B cell (primary cell): ENCODE measurements around the gene HPCA. TPM values are rescaled to one million over a fixed set of nuclear protein-coding genes. Genes with fewer than 3 reads are reported as not detected.

Source experiments
- ATAC-seq: fragments of 200-7000 bp; cut with Tn5 transposase; one replicate; pipeline ENCODE4 v1.10.0; 2021; ENCODE audit warnings: low read depth, mild to moderate bottlenecking, moderate number of reproducible peaks, moderate library complexity
- CTCF ChIA-PET: fragments of 350-600 bp; sonication (Branson Sonifier 250); formaldehyde crosslinking; loops from one replicate; lab custom pipeline; 2021; ENCODE audit warnings: antibody characterized with exemption, inconsistent platforms; lab: Charles Lee
- POLR2A ChIA-PET: fragments of 350-600 bp; sonication (Branson Sonifier 250); formaldehyde crosslinking; loops from one replicate; lab custom pipeline; 2021; ENCODE audit warnings: antibody characterized with exemption; lab: Charles Lee
- DNase-seq: peaks from one replicate; pipeline ENCODE4 v3.0.0; 2013
- H2AFZ ChIP-seq: 2 replicates; pipeline ENCODE4 v1.6.1; 2012; ENCODE audit warnings: mild to moderate bottlenecking, low read depth, low read length; ENCODE audit not compliant: insufficient read depth, poor library complexity, severe bottlenecking
- H3K27ac ChIP-seq, 2 donors: 1 replicate in 1 of 2; 2 replicates in 1 of 2; pipeline ENCODE4 v1.5.1; 2012 to 2013; ENCODE audit warnings: low read length in 2 of 2, mild to moderate bottlenecking in 2 of 2, moderate library complexity in 1 of 2
- H3K27me3 ChIP-seq, 4 experiments: fragments of 200-600 bp in 1 of 4; sonication (generic) in 1 of 4; replicated peaks in 1 of 4; 1 replicate in 2 of 4; 2 replicates in 2 of 4; pipeline versions ENCODE4 v1.6.1 to v1.7.0; 2013 to 2016; ENCODE audit warnings: low read length in 3 of 4, mild to moderate bottlenecking in 2 of 4, mixed read lengths in 1 of 4, moderate library complexity in 1 of 4; ENCODE audit not compliant: insufficient read depth in 4 of 4, control insufficient read depth in 3 of 4; ENCODE audit errors: control extremely low read depth in 1 of 4
- H3K36me3 ChIP-seq, 2 experiments: replicated peaks in 1 of 2; 1 replicate in 1 of 2; 2 replicates in 1 of 2; pipeline versions ENCODE4 v1.6.1 to v1.7.1; 2013; ENCODE audit warnings: low read length in 1 of 2; ENCODE audit not compliant: insufficient read depth in 2 of 2, control insufficient read depth in 1 of 2; ENCODE audit errors: control extremely low read depth in 1 of 2, extremely low read depth in 1 of 2
- H3K4me1 ChIP-seq, 2 donors: fragments of 200-600 bp in 1 of 2; sonication (generic) in 1 of 2; 1 replicate in 1 of 2; 2 replicates in 1 of 2; pipeline versions ENCODE4 v1.5.1 to v1.6.1; 2013 to 2017; ENCODE audit warnings: low read length in 2 of 2; ENCODE audit not compliant: control insufficient read depth in 2 of 2, insufficient read depth in 2 of 2
- H3K4me2 ChIP-seq: replicated peaks from 2 replicates; pipeline ENCODE3; 2012; ENCODE audit warnings: mild to moderate bottlenecking, low read depth, low read length; ENCODE audit not compliant: poor library complexity, severe bottlenecking
- H3K4me3 ChIP-seq, 5 experiments: fragments of 200-600 bp in 1 of 5; sonication (generic) in 1 of 5; 1 replicate in 3 of 5; 2 replicates in 2 of 5; pipeline versions ENCODE4 v1.5.1 to v1.7.0; 2011 to 2016; ENCODE audit warnings: low read length in 4 of 5, mild to moderate bottlenecking in 4 of 5, low read depth in 2 of 5, control low read depth in 1 of 5, moderate library complexity in 1 of 5; ENCODE audit not compliant: insufficient read depth in 1 of 5; ENCODE audit errors: control extremely low read depth in 1 of 5, extremely low read depth in 1 of 5
- H3K79me2 ChIP-seq: fragments of 200-600 bp; sonication (generic); one replicate; pipeline ENCODE4 v1.6.0; 2016; ENCODE audit warnings: low read length; ENCODE audit not compliant: control insufficient read depth, insufficient read depth
- H3K9ac ChIP-seq: fragments of 200-600 bp; sonication (generic); 2 replicates; pipeline ENCODE4 v1.6.1; 2017; ENCODE audit warnings: mild to moderate bottlenecking, low read length, moderate library complexity
- H3K9me3 ChIP-seq, 3 donors: one replicate each; pipeline versions ENCODE4 v1.6.1 to v1.7.1; 2013; ENCODE audit warnings: low read length in 2 of 3; ENCODE audit not compliant: control insufficient read depth in 2 of 3, insufficient read depth in 1 of 3; ENCODE audit errors: control extremely low read depth in 1 of 3
- H4K20me1 ChIP-seq: 2 replicates; pipeline ENCODE4 v1.6.0; 2012; ENCODE audit warnings: mild to moderate bottlenecking, low read length; ENCODE audit not compliant: insufficient read depth, control insufficient read depth, poor library complexity, severe bottlenecking
- H3K27ac Mint-ChIP-seq: one replicate; pipeline ENCODE4 v1.8.0; 2021; ENCODE audit warnings: mixed read lengths
- H3K27me3 Mint-ChIP-seq: one replicate; pipeline ENCODE4 v1.8.0; 2021; ENCODE audit warnings: mixed read lengths
- H3K4me1 Mint-ChIP-seq: one replicate; pipeline ENCODE4 v1.8.0; 2021; ENCODE audit warnings: mixed read lengths
- H3K4me3 Mint-ChIP-seq: one replicate; pipeline ENCODE4 v1.8.0; 2021; ENCODE audit warnings: mixed read lengths
- H3K9me3 Mint-ChIP-seq: one replicate; pipeline ENCODE4 v1.8.0; 2022; ENCODE audit warnings: mixed read lengths; ENCODE audit not compliant: insufficient read depth
- CTCF ChIP-seq: fragments of 200-600 bp; IDR thresholded peaks from one replicate; pipeline ENCODE4 v1.8.0; 2022; ENCODE audit warnings: antibody characterized with exemption, mild to moderate bottlenecking
- EZH2 ChIP-seq: IDR thresholded peaks from 2 replicates; pipeline ENCODE4 v1.6.1; 2012; ENCODE audit warnings: borderline replicate concordance, low read depth, mild to moderate bottlenecking, moderate library complexity, low read length; ENCODE audit not compliant: insufficient read depth, poor library complexity, severe bottlenecking
- WGBS: methylation state at CpG from one replicate; pipeline ENCODE4 v1.1.5; 2013; ENCODE audit warnings: missing lambda C conversion rate; ENCODE audit not compliant: insufficient coverage; 5-methylcytosine and 5-hydroxymethylcytosine counted together
- intact Hi-C: fragments of 100-400 bp; cut with micrococcal nuclease; formaldehyde crosslinking; loops from one replicate; pipeline ENCODE4 v1.10.0; 2022
- polyA plus RNA-seq: library from polyadenylated mRNA; depleted of rRNA; stranded (reverse); fragments of >200 nt; gene quantifications from 2 replicates; pipeline ENCODE4 v1.2.3, GENCODE V29; 2012
- total RNA-seq, 2 donors: library from RNA; stranded (reverse); fragments of 120-200 nt in 1 of 2; gene quantifications; 1 replicate in 1 of 2; 2 replicates in 1 of 2; pipeline versions ENCODE4 v1.2.3 to v1.2.4, GENCODE V29; 2013 to 2022

The HPCA gene
- total and polyA plus RNA-seq, 2 donors (not counting 1 experiment from before 2014, with no cell fraction given): 0.06 TPM; not detected in 1

GRCh38 chr1:32933742-32934322, 47.5 kb downstream of the HPCA start:
- ChIA-PET CTCF (interaction anchor here (0.5 to 15.0 kb wide), 28 partner anchors 10 to 362 kb away, joined by 3 to 205 read pairs (median 5); partner anchors contain the start of genes AZIN2 and RNF19B), POLR2A (no interaction called here)
- Mint-ChIP-seq H3K4me3 (no peak overlapping the region), H3K27ac (no peak overlapping the region), H3K27me3 (no peaks in the 10 kb centered on the region), H3K9me3 (no peaks in the 10 kb centered on the region), H3K4me1 (no peaks in the 10 kb centered on the region)
- Histone ChIP-seq H4K20me1 (no peaks in the 10 kb centered on the region), H3K36me3 (peaks cover 2 to 28% of the 10 kb centered on the region in 2 experiments), H3K9ac (no peak overlapping the region), H3K9me3 (no peaks in the 10 kb centered on the region), H2AFZ (no peak overlapping the region), H3K79me2 (no peaks in the 10 kb centered on the region), H3K27ac (no peak overlapping the region), H3K4me1 (no peaks in the 10 kb centered on the region), H3K27me3 (no peaks in the 10 kb centered on the region), H3K4me3 (no peak overlapping the region), H3K4me2 (no peak overlapping the region)
- no peak for ATAC-seq
- no peak for TF ChIP-seq EZH2
- TF ChIP-seq CTCF: peak; percentile 34
- 80% methylated on average over 1 of the region's 3 CpGs for WGBS
- DNase-seq: no peak
- intact Hi-C loops: loop anchor here (1.0 kb wide), 1 partner anchor 121 kb away; no protein-coding TSS in a partner anchor

- no peak for DNase-seq
- H2AFZ ChIP-seq: no peak overlapping the region
- no peaks in the 10 kb centered on the region for H3K4me1 ChIP-seq
- H3K4me2 ChIP-seq: no peak overlapping the region
- ATAC-seq: no peak
- no peaks in the 10 kb centered on the region for H4K20me1 ChIP-seq
- no peaks in the 10 kb centered on the region for H3K9me3 Mint-ChIP-seq
- no peak overlapping the region for H3K9ac ChIP-seq
- POLR2A ChIA-PET: interaction anchor here (0.9 kb wide), 1 partner anchor 72 kb away, joined by 3 read pairs; no protein-coding TSS in a partner anchor
- H3K27ac ChIP-seq: no peak overlapping the region
- no peaks in the 10 kb centered on the region for H3K27me3 ChIP-seq
- TF ChIP-seq EZH2 (no peak), CTCF (no peak)
- H3K4me3 Mint-ChIP-seq: no peak overlapping the region
- peaks cover 2 to 34% of the 10 kb centered on the region in 2 experiments for H3K36me3 ChIP-seq
- no peaks in the 10 kb centered on the region for H3K4me1 Mint-ChIP-seq
- WGBS: 100% methylated on average over 8 of the region's 10 CpGs
- H3K4me3 ChIP-seq: no peak overlapping the region
- H3K9me3 ChIP-seq: no peaks in the 10 kb centered on the region
- CTCF ChIA-PET: interaction anchor here (1.2 to 15.0 kb wide), 14 partner anchors 9 to 538 kb away, joined by 3 to 205 read pairs (median 16); partner anchors contain the start of genes AZIN2, RNF19B and ZSCAN20
- H3K79me2 ChIP-seq: no peaks in the 10 kb centered on the region
- no peak overlapping the region for H3K27ac Mint-ChIP-seq
- intact Hi-C loops: no loop called here
- H3K27me3 Mint-ChIP-seq: no peaks in the 10 kb centered on the region
Measured at GRCh38 chr1:32934535-32934934, 48.2 kb downstream of the HPCA start.
